SK-N-SH treated with all-trans-retinoic acid at 6 μM for 48 hours (cell line): ENCODE results near the gene HGFAC.

Source experiments
- BACH2 ChIP-seq: fragments of 250-450 bp; sonication (Bioruptor Pico); IDR thresholded peaks from 2 replicates; pipeline ENCODE4 v1.9.0; 2021; ENCODE audit warnings: mild to moderate bottlenecking, borderline replicate concordance
- CSDC2 ChIP-seq: fragments of 250-450 bp; sonication (Bioruptor Pico); IDR thresholded peaks from 2 replicates; pipeline ENCODE4 v1.5.0; 2020; ENCODE audit warnings: mild to moderate bottlenecking, moderate library complexity
- GLIS3 ChIP-seq: fragments of 250-450 bp; sonication (Bioruptor Pico); IDR thresholded peaks from 2 replicates; pipeline ENCODE4 v1.5.0; 2020; ENCODE audit warnings: mild to moderate bottlenecking, moderate library complexity
- OSR1 ChIP-seq: fragments of 250-450 bp; sonication (Bioruptor Pico); IDR thresholded peaks from 2 replicates; pipeline ENCODE4 v1.8.0; 2022; ENCODE audit warnings: moderate library complexity, mild to moderate bottlenecking, inconsistent platforms
- RARB ChIP-seq: fragments of 250-450 bp; sonication (Bioruptor Pico); IDR thresholded peaks from 2 replicates; pipeline ENCODE4 v1.8.0; 2021; ENCODE audit warnings: mild to moderate bottlenecking, moderate library complexity
- TCF4 ChIP-seq: fragments of 250-450 bp; sonication (Bioruptor Pico); IDR thresholded peaks from 2 replicates; pipeline ENCODE4 v1.8.0; 2021; ENCODE audit warnings: mild to moderate bottlenecking, moderate library complexity, borderline replicate concordance
- ZC3H10 ChIP-seq: fragments of 250-450 bp; sonication (Bioruptor Pico); IDR thresholded peaks from 2 replicates; pipeline ENCODE4 v1.5.1; 2021; ENCODE audit warnings: mild to moderate bottlenecking, moderate library complexity
- ZFP3 ChIP-seq: fragments of 250-450 bp; sonication (Bioruptor Pico); IDR thresholded peaks from 2 replicates; pipeline ENCODE4 v1.5.0; 2020; ENCODE audit warnings: mild to moderate bottlenecking, moderate library complexity
- TF ChIP-seq, protein P1 (sequence below): fragments of 250-450 bp; sonication (Bioruptor Pico); IDR thresholded peaks from 2 replicates; pipeline ENCODE4 v1.8.0; 2020; ENCODE audit warnings: mild to moderate bottlenecking, moderate library complexity, borderline replicate concordance
- TF ChIP-seq, protein P2 (sequence below): fragments of 250-450 bp; sonication (Bioruptor Pico); IDR thresholded peaks from 2 replicates; pipeline ENCODE4 v1.5.0; 2020; ENCODE audit warnings: mild to moderate bottlenecking, moderate library complexity

DNA sequence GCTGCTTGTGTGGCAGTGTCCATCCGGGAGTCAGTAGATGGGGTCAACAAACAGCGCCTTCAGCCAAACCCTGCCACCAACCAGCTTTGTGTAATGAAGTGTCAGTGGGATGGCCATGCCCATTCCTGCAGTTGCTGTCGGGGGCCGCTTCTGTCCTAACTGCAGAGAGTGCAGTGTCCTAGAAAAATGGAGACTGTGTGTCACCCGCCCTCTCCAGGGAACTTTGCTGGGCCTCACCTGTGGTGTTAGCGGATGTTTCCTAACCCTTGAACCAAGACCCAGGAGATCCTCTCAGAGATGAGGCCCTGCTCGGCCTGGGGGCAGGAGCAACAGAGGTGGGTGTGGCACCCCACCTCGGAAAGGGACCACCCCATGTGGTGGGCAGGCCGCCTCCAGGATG lies 35.3 kb upstream of the HGFAC start:
- TF ChIP-seq CSDC2 (CRISPR knock-in tag) (no peak), ZC3H10 (no peak), GLIS3 (CRISPR knock-in tag) (no peak), OSR1 (no peak), ZFP3 (CRISPR knock-in tag) (no peak), RARB (CRISPR knock-in tag) (no peak), BACH2 (CRISPR knock-in tag) (no peak), TCF4 (CRISPR knock-in tag) (no peak)
- TF ChIP-seq, protein P1, sequence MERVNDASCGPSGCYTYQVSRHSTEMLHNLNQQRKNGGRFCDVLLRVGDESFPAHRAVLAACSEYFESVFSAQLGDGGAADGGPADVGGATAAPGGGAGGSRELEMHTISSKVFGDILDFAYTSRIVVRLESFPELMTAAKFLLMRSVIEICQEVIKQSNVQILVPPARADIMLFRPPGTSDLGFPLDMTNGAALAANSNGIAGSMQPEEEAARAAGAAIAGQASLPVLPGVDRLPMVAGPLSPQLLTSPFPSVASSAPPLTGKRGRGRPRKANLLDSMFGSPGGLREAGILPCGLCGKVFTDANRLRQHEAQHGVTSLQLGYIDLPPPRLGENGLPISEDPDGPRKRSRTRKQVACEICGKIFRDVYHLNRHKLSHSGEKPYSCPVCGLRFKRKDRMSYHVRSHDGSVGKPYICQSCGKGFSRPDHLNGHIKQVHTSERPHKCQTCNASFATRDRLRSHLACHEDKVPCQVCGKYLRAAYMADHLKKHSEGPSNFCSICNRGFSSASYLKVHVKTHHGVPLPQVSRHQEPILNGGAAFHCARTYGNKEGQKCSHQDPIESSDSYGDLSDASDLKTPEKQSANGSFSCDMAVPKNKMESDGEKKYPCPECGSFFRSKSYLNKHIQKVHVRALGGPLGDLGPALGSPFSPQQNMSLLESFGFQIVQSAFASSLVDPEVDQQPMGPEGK (CRISPR knock-in tag) = no peak
- TF ChIP-seq, protein P2, sequence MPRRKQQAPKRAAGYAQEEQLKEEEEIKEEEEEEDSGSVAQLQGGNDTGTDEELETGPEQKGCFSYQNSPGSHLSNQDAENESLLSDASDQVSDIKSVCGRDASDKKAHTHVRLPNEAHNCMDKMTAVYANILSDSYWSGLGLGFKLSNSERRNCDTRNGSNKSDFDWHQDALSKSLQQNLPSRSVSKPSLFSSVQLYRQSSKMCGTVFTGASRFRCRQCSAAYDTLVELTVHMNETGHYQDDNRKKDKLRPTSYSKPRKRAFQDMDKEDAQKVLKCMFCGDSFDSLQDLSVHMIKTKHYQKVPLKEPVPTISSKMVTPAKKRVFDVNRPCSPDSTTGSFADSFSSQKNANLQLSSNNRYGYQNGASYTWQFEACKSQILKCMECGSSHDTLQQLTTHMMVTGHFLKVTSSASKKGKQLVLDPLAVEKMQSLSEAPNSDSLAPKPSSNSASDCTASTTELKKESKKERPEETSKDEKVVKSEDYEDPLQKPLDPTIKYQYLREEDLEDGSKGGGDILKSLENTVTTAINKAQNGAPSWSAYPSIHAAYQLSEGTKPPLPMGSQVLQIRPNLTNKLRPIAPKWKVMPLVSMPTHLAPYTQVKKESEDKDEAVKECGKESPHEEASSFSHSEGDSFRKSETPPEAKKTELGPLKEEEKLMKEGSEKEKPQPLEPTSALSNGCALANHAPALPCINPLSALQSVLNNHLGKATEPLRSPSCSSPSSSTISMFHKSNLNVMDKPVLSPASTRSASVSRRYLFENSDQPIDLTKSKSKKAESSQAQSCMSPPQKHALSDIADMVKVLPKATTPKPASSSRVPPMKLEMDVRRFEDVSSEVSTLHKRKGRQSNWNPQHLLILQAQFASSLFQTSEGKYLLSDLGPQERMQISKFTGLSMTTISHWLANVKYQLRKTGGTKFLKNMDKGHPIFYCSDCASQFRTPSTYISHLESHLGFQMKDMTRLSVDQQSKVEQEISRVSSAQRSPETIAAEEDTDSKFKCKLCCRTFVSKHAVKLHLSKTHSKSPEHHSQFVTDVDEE (CRISPR knock-in tag) = no peak
